T47D (cell line): ENCODE measurements around the gene PPIB.

Experiments used
- DNase-seq, 2 experiments: peaks; one replicate each; pipeline versions ENCODE4 v3.0.0 to v3.0.0-alpha.2; 2011 to 2012; ENCODE audit warnings: low read depth in 1 of 2, low spot score in 1 of 2
- JUND ChIP-seq: IDR thresholded peaks from 2 replicates; pipeline ENCODE4 v1.6.1; 2012; ENCODE audit warnings: low read depth
- in situ Hi-C: cut with HindIII; loops from 2 replicates; pipeline ENCODE4 v1.10.0; 2016; ENCODE audit warnings: low sequenced_read_pairs, low pct_unique_long_range_greater_than_20kb

PPIB gene

DNA sequence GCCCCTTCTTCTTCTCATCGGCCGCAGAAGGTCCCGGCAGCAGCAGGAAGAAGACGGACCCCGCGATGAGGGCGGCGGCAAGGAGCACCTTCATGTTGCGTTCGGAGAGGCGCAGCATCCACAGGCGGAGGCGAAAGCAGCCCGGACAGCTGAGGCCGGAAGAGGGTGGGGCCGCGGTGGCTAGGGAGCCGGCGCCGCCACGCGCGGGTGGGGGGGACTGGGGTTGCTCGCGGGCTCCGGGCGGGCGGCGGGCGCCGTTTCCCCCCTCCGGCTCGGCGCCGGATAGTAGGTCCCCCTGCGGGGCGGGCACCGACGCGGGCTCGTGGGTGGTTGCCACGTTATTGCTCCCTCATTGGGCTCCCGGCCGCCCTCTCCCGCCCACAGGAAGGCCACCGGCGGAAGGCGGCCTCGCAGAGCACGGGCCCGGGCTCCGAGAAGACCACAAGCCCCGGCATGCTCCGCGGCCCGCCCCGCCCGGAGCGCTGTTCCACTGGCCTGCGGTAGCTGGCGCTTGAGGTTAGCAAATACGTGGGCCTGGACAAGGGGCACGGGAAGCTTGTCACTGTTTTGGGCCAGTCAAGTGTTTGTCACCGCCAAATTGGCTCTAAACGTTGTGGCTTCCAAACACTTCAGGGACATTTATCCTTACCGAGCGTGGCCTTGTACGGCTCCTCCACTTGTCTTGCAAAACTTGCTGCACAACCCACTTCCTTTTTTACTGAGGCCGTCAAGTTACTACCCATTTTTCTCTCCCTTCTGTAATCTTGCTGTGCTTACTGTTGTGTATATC lies at the start of gene PPIB:
Gene PPIB (minus strand): TSS at position 154 of the 790 bp plus-strand sequence. CDS start 36 bp downstream, at position 118.
- no peak for TF ChIP-seq JUND
- DNase-seq, result peak; percentile 93 to 98
- in situ Hi-C loops, result no loop called here

DNA sequence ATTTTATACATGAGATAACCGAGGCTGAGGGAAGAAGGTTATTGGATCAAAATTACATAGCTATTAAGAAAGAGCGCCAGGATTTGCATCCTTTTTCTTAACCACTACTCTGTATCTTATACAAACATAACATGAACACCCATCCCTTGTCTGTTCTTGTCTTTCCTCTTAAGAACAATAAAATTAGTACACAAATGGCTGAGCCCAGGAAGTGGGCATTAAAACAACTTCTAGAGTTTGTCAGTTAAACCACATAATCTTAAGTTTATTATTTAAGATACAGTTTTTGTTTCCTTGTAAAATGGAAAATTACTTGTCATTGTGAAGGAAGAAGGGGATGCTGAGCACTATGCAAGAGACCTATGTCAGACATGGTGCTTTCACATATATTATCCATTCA lies 48.9 kb upstream of the PPIB start:
- in situ Hi-C loops, result no loop called here
- TF ChIP-seq JUND, result no peak

GRCh38 chr15:64210371-64210770 lies 47.5 kb upstream of the PPIB start:
- in situ Hi-C loops, result no loop called here
- DNase-seq, result no peak
- TF ChIP-seq JUND, result no peak

More for the DNA sequence above, 48.9 kb upstream of the PPIB start:
- no peak for DNase-seq

DNA sequence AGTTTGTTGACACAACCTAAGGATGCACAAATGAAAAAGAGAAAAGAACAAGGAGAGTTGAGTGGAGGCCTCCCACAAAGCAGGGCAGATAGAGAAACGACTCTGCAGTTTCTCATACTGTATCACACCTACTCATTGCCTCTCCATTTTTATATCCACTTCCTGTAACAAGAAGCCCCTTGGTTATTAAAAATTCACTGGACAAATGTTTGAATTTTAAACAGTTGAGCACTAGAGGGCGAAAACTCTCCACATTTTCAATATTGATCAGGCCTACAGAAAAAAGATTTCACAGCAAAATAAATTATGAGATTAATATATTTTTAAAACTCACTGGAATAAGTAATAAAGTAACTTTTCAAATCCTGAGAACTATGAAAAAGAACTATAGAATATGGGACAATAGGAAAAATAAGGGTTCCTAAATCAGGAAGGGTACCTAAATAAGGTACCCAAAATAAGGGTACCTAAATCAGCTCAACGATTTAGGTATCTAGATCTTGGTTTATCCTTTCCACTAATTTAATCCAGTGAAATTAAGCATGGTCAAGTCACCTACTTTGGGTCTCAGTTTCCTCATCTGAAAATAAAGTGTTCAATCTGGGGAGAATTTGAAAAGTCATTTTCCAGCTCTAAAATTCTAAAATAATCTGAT lies 47.0 kb upstream of the PPIB start:
- in situ Hi-C loops, result no loop called here
- peak in 1 of 2 experiments; percentile 46 for DNase-seq
- no peak for TF ChIP-seq JUND

DNA sequence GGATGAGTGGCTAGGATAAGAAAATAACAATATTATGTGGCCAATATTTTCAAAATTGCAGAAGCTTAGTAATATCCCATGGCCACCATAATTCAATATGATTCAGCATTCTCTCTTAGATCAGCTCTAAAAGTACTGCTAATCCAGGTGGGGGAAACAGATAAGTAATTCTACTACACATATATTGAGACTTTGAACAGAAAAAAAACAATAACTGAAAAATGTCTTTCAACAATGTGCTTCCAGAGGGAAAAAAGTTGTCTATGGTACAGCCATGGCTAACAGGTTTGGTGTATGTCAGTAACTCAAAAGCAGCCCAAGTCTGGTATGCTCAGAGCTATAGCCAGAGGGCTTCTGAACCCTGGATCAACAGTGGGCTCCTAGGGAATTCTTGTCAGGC lies 42.4 kb upstream of the PPIB start:
- in situ Hi-C loops, result no loop called here
- TF ChIP-seq JUND, result no peak
- DNase-seq, result no peak

DNA sequence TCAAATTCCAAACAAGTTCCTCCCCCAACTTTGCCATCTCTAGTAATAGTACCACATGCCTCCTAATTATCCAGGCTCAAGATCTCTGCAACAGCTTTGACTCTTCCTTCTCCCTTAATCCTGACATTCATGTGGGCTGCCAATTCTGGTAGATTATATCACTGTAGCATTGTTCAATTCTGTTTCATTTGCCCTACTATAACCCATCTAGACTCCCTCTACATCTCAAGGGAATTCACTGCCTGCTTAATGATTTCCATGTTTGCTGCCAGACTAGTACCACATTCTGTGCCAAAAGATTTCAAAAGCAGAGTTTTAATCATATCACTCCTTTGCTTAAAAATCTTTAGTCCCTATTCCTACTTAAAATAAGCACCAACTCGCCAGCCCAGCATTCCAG lies 34.6 kb upstream of the PPIB start:
- DNase-seq, result peak in 1 of 2 experiments; percentile 7
- in situ Hi-C loops, result no loop called here
- no peak for TF ChIP-seq JUND

DNA sequence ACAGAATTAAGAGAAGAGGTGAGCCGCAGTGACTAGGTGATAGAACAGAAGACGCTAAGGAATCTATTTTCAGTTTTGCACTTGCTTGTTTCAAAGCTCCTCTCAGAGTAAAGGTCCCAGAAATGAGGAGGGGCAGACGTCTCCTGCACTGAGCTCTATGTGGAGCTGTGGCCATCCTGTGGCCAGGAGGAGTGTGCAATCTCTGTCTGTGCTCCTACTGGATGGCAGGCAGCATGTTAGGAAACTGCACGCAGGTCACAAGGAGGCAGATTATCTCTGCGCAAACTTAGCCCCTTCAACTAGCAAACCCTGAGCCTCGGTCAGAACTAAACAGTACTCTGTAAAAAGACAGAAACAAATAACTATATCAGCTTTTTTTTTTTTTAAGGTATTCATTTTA lies 31.1 kb upstream of the PPIB start:
- DNase-seq, result no peak
- in situ Hi-C loops, result no loop called here
- TF ChIP-seq JUND, result no peak

GRCh38 chr15:64191971-64192830 lies 29.4 kb upstream of the PPIB start:
- TF ChIP-seq JUND, result no peak
- no peak for DNase-seq
- in situ Hi-C loops, result no loop called here

DNA sequence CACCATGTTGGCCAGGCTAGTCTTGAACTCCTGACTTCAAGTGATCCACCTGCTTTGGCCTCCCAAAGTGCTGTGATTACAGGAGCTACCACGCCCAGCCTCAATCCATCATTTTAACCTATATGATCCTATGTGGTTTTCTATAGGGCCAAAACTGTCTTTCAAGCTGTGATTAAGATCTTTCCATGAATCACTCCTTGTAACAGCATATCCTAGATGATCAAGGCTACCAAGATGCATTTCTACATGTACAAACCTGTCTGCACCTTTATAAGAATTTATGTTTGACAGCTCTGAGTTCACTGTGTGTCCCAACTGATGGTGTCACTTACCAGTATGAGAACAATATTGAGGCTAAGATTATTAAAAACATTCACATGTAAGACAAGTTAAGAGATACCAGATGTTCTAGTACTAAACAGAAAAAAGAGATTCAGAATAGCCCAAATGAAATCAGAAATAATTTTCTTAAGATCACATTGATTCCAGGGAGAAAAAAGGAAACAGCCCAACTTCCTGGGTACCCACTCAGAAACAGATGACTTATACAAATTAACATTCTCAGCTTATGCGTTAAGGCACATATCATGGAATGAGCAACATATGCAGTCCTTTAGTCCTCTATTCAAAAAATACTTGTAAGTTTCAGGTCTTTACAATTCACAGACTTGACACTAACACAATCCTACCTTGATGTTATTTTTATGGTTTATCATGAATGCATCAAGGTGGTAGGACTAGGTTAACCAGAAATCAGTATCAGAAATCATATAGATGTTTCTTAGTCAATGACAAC lies 24.8 kb upstream of the PPIB start:
- in situ Hi-C loops, result no loop called here
- no peak for DNase-seq
- TF ChIP-seq JUND, result no peak

DNA sequence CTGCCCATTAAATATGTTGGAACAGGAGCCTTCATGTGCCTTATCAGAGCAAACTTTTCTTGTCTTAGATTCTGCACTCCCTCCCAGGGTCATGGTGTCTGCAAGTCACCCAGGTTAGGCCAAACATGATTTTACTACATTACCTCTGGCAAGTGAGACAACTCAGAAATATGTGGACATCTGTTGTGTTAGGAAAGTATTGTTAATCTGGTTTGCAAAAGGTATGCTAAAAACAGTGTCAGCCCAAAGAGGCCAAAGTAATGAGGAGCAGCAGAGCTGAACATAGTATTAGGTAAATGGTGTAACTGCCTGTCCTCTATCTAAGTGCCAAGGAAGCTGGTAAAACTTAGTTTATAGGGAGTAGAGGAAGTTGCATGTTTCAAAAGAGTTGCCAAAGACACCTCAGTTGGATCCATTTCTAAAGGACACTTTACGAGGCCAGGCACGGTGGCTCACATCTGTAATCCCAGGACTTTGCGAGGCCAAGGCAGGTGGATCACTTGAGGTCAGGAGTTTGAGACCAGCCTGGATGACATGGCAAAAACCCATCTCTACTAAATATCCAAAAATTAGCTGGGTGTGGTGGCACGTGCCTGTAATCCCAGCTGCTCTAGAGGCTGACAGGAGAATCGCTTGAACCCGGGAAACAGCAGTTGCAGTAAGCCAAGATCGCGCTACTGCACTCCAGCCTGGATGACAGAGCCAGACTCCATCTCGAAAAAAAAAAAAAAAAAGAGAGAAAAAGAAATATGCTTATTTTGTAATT lies 22.5 kb upstream of the PPIB start:
- in situ Hi-C loops, result no loop called here
- no peak for DNase-seq
- no peak for TF ChIP-seq JUND

GRCh38 chr15:64182859-64183370 lies 20.1 kb upstream of the PPIB start:
- TF ChIP-seq JUND, result no peak
- in situ Hi-C loops, result no loop called here
- DNase-seq, result no peak
